Stimulated activated CD4-positive, alpha-beta T cell treated with anti-CD3 and anti-CD28 coated beads, Interleukin-2, amount 100 ng/mL, for 4 hours (primary cell): ENCODE data around the gene GPR75.
"Not testable (repeated sequence)": the region's sequence is repeated elsewhere in the genome, so short reads cannot be mapped to it uniquely, and the experiment has no call there.

Experiments
- DNase-seq: peaks from one replicate; pipeline ENCODE4 v3.0.0-alpha.2; 2020; ENCODE audit warnings: low read depth

The GPR75 gene

GRCh38 chr2:53852532-53852931, 7.2 kb downstream of the GPR75 start:
- no peak for DNase-seq

- DNase-seq, result not testable (repeated sequence)
Observed at GRCh38 chr2:53851052-53851757, 8.6 kb downstream of the GPR75 start.

- no peak for DNase-seq
Observed at GRCh38 chr2:53848062-53848461, 11.7 kb downstream of the GPR75 start.

- DNase-seq, result no peak
Observed at GRCh38 chr2:53843595-53843994, 16.2 kb downstream of the GPR75 start.

GRCh38 chr2:53842891-53843290, 16.9 kb downstream of the GPR75 start:
- no peak for DNase-seq

GRCh38 chr2:53841651-53842050, 18.1 kb downstream of the GPR75 start:
- DNase-seq, result not testable (repeated sequence)

- DNase-seq, result no peak
Observed at GRCh38 chr2:53840580-53840979, 19.2 kb downstream of the GPR75 start.

GRCh38 chr2:53829980-53830290, 29.8 kb downstream of the GPR75 start:
- not testable (repeated sequence) for DNase-seq

- no peak for DNase-seq
Observed at GRCh38 chr2:53829273-53829979, 30.3 kb downstream of the GPR75 start.

- DNase-seq, result no peak
Observed at GRCh38 chr2:53828331-53828730, 31.4 kb downstream of the GPR75 start.

- DNase-seq, result no peak
Observed at GRCh38 chr2:53827398-53828175, 32.2 kb downstream of the GPR75 start.

GRCh38 chr2:53826587-53827397, 33.0 kb downstream of the GPR75 start:
- DNase-seq, result no peak

- no peak for DNase-seq
Observed at GRCh38 chr2:53826030-53826410, 33.7 kb downstream of the GPR75 start.

- not testable (repeated sequence) for DNase-seq
Observed at GRCh38 chr2:53823639-53824038, 36.1 kb downstream of the GPR75 start.

GRCh38 chr2:53821810-53822209, 38.0 kb downstream of the GPR75 start:
- DNase-seq, result no peak

- no peak for DNase-seq
Observed at GRCh38 chr2:53820711-53821110, 39.1 kb downstream of the GPR75 start.

- DNase-seq, result no peak
Observed at GRCh38 chr2:53820048-53820447, 39.7 kb downstream of the GPR75 start.

GRCh38 chr2:53819634-53820033, 40.1 kb downstream of the GPR75 start:
- no peak for DNase-seq

- no peak for DNase-seq
Observed at GRCh38 chr2:53818854-53819435, 40.8 kb downstream of the GPR75 start.

- no peak for DNase-seq
Observed at GRCh38 chr2:53813151-53813550, 46.6 kb downstream of the GPR75 start.

GRCh38 chr2:53811601-53812000, 48.2 kb downstream of the GPR75 start:
- DNase-seq, result no peak
